Breast epithelium (tissue), 3 donors: ENCODE results near the gene NEDD8.
"Not testable (repeated sequence)": the region's sequence is repeated elsewhere in the genome, so short reads cannot be mapped to it uniquely, and the experiment has no call there.

Experiments used
- CTCF ChIP-seq, 3 donors: fragments of 450-650 bp; IDR thresholded peaks; one replicate each; pipeline ENCODE4 v1.5.1; 2016 to 2017; ENCODE audit warnings: antibody characterized with exemption in 3 of 3, mild to moderate bottlenecking in 3 of 3, moderate library complexity in 3 of 3
- POLR2A ChIP-seq: fragments of 450-650 bp; IDR thresholded peaks from one replicate; pipeline ENCODE4 v1.6.1; 2016; ENCODE audit warnings: antibody characterized with exemption, mild to moderate bottlenecking, moderate library complexity
- POLR2AphosphoS5 ChIP-seq, 3 donors: sonication (generic); formaldehyde crosslinking; IDR thresholded peaks; one replicate each; pipeline ENCODE4 v1.6.1; 2017; ENCODE audit warnings: antibody characterized with exemption in 3 of 3

DNA sequence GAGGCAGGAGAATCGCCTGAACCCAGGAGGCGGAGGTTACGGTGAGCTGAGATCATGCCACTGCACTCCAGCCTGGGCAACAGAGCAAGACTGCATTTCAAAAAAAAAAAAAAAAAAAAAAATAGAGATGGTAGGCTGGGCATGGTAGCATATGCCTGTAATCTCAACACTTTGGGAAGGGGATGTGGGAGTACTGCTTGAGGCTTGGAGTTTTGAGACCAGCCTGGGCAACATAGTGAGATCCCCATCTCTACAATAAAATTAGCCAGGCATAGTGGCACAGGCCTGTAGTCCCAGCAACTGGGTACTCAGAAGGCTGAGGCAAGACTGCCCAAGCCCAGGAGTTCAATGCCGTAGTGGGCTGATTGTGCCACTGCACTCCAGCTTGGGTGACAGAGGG is 9.2 kb downstream of the NEDD8 start:
- TF ChIP-seq CTCF (IDR thresholded peaks at IDR 0.05); POLR2AphosphoS5 (IDR thresholded peaks at IDR 0.05); POLR2A: not testable (repeated sequence)
